ENCODE results near the gene RNF181. TPM values are rescaled to one million over a fixed set of nuclear protein-coding genes. Genes with fewer than 3 reads are reported as not detected.

The RNF181 gene
- total RNA-seq, 4 donors from 2014 or later, result 23.9 to 164 (median 141) TPM

- H3K36me3 ChIP-seq, result peaks cover 0 to 31% (median 12%) of the 10 kb centered on the region in 4 donors
- 84 to 87% methylated on average over 7 to 10 of the region's 10 CpGs for WGBS, 2 donors (ENCODE audit: low coverage in 1 of 2)
- intact Hi-C loops (cut with DNase I; ENCODE audit: low total_unique reads) (no loop called here), in situ Hi-C loops (cut with MboI; ENCODE audit: low pct_ligation_motif_present in 1 of 4, low pct_unique_long_range_greater_than_20kb in 1 of 4, low sequenced_read_pairs in 3 of 4) (loop anchor here in 2 of 4 donors (5.0 kb wide), 1 partner anchor 128 kb away; no protein-coding TSS in a partner anchor)
- no peak overlapping the region for H3K4me3 ChIP-seq
- no peaks in the 10 kb centered on the region for H3K9me3 ChIP-seq
- DNase-seq, result no peak
- H3K27ac ChIP-seq, result peak overlapping the region; percentile 40 to 52 (median 48)
- no peak for TF ChIP-seq EP300 (IDR thresholded peaks at IDR 0.05; ENCODE audit: low read depth)
- TF ChIP-seq CTCF (IDR thresholded peaks at IDR 0.05), result no peak
- no peak for TF ChIP-seq POLR2AphosphoS5 (IDR thresholded peaks at IDR 0.05)
- TF ChIP-seq POLR2A (IDR thresholded peaks at IDR 0.05), result no peak
- no peaks in the 10 kb centered on the region for H3K27me3 ChIP-seq
- no peaks in the 10 kb centered on the region for H3K4me1 ChIP-seq
Measured at GRCh38 chr2:85550486-85550885, 45.1 kb upstream of the RNF181 start.

- H3K4me1 ChIP-seq, result no peaks in the 10 kb centered on the region
- H3K9me3 ChIP-seq, result no peaks in the 10 kb centered on the region
- DNase-seq, result peak; percentile 91
- H3K27ac ChIP-seq, result no peak overlapping the region
- WGBS, 2 donors (ENCODE audit: low coverage in 1 of 2), result 72 to 81% methylated on average over 4 to 9 of the region's 9 CpGs
- H3K36me3 ChIP-seq, result peaks cover 0 to 21% (median 10%) of the 10 kb centered on the region in 4 donors
- intact Hi-C loops (cut with DNase I; ENCODE audit: low total_unique reads) (loop anchor here (2.0 kb wide), 1 partner anchor 131 kb away; no protein-coding TSS in a partner anchor), in situ Hi-C loops (cut with MboI; ENCODE audit: low pct_ligation_motif_present in 1 of 4, low pct_unique_long_range_greater_than_20kb in 1 of 4, low sequenced_read_pairs in 3 of 4) (loop anchor here in 2 of 4 donors (5.0 kb wide), 1 partner anchor 130 kb away; no protein-coding TSS in a partner anchor)
- no peak overlapping the region for H3K4me3 ChIP-seq
- TF ChIP-seq CTCF (IDR thresholded peaks at IDR 0.05), result peak; percentile 89 to 97 (median 90)
- TF ChIP-seq EP300 (IDR thresholded peaks at IDR 0.05; ENCODE audit: low read depth), result no peak
- no peak for TF ChIP-seq POLR2AphosphoS5 (IDR thresholded peaks at IDR 0.05)
- no peaks in the 10 kb centered on the region for H3K27me3 ChIP-seq
Measured at GRCh38 chr2:85551698-85552678, 43.6 kb upstream of the RNF181 start.

GRCh38 chr2:85553184-85553583 is 42.4 kb upstream of the RNF181 start:
- WGBS, 2 donors (ENCODE audit: low coverage in 1 of 2), result 71 to 79% methylated on average over 4 to 6 of the region's 6 CpGs
- TF ChIP-seq POLR2AphosphoS5 (IDR thresholded peaks at IDR 0.05) (no peak), EP300 (IDR thresholded peaks at IDR 0.05; ENCODE audit: low read depth) (no peak), CTCF (IDR thresholded peaks at IDR 0.05) (no peak), POLR2A (IDR thresholded peaks at IDR 0.05) (no peak)
- Histone ChIP-seq H3K36me3 (peaks cover 0 to 21% (median 10%) of the 10 kb centered on the region in 4 donors), H3K4me3 (no peak overlapping the region), H3K4me1 (no peaks in the 10 kb centered on the region), H3K27me3 (no peaks in the 10 kb centered on the region), H3K9me3 (no peaks in the 10 kb centered on the region), H3K27ac (no peak overlapping the region)
- no peak for DNase-seq
- intact Hi-C loops (cut with DNase I; ENCODE audit: low total_unique reads), result loop anchor here (2.0 kb wide), 1 partner anchor 132 kb away; no protein-coding TSS in a partner anchor
- in situ Hi-C loops (cut with MboI; ENCODE audit: low pct_ligation_motif_present in 1 of 4, low pct_unique_long_range_greater_than_20kb in 1 of 4, low sequenced_read_pairs in 3 of 4), result loop anchor here in 2 of 4 donors (5.0 kb wide), 1 partner anchor 131 kb away; no protein-coding TSS in a partner anchor

- no peaks in the 10 kb centered on the region for H3K27me3 ChIP-seq
- TF ChIP-seq CTCF (IDR thresholded peaks at IDR 0.05), result no peak
- no peak for TF ChIP-seq POLR2A (IDR thresholded peaks at IDR 0.05)
- no peak for TF ChIP-seq POLR2AphosphoS5 (IDR thresholded peaks at IDR 0.05)
- TF ChIP-seq EP300 (IDR thresholded peaks at IDR 0.05; ENCODE audit: low read depth), result no peak
- peaks cover 2 to 14% (median 4%) of the 10 kb centered on the region in 4 donors for H3K4me1 ChIP-seq
- no peaks in the 10 kb centered on the region for H3K9me3 ChIP-seq
- H3K27ac ChIP-seq, result no peak overlapping the region
- peaks cover 0 to 21% (median 10%) of the 10 kb centered on the region in 4 donors for H3K36me3 ChIP-seq
- 76 to 94% methylated on average over 2 to 3 of the region's 3 CpGs for WGBS, 2 donors (ENCODE audit: low coverage in 1 of 2)
- in situ Hi-C loops (cut with MboI; ENCODE audit: low pct_ligation_motif_present in 1 of 4, low pct_unique_long_range_greater_than_20kb in 1 of 4, low sequenced_read_pairs in 3 of 4), result loop anchor here in 3 of 4 donors (5.0 kb wide), 1 partner anchor 133 kb away; no protein-coding TSS in a partner anchor
- no peak for DNase-seq
- intact Hi-C loops (cut with DNase I; ENCODE audit: low total_unique reads), result no loop called here
- no peak overlapping the region for H3K4me3 ChIP-seq
Measured at GRCh38 chr2:85554980-85555612, 40.4 kb upstream of the RNF181 start.

All from transverse colon (tissue), 4 donors.